ES-I3 (cell line): ENCODE results near the gene LRCH1.

Experiments
- H3K36me3 ChIP-seq: 2 replicates; pipeline ENCODE4 v1.6.1; 2013; ENCODE audit warnings: mild to moderate bottlenecking, low read length, control low read depth, moderate library complexity; ENCODE audit not compliant: insufficient read depth
- H3K4me1 ChIP-seq: 2 replicates; pipeline ENCODE4 v1.6.1; 2013; ENCODE audit warnings: mild to moderate bottlenecking, control low read depth, low read length; ENCODE audit not compliant: insufficient read depth
- H3K9ac ChIP-seq: 2 replicates; pipeline ENCODE4 v1.6.1; 2013; ENCODE audit warnings: low read depth, mild to moderate bottlenecking, low read length, moderate library complexity
- H3K9me3 ChIP-seq: 2 replicates; pipeline ENCODE4 v1.6.1; 2013; ENCODE audit warnings: mild to moderate bottlenecking, low read length, moderate library complexity; ENCODE audit not compliant: control insufficient read depth, insufficient read depth

The LRCH1 gene

DNA sequence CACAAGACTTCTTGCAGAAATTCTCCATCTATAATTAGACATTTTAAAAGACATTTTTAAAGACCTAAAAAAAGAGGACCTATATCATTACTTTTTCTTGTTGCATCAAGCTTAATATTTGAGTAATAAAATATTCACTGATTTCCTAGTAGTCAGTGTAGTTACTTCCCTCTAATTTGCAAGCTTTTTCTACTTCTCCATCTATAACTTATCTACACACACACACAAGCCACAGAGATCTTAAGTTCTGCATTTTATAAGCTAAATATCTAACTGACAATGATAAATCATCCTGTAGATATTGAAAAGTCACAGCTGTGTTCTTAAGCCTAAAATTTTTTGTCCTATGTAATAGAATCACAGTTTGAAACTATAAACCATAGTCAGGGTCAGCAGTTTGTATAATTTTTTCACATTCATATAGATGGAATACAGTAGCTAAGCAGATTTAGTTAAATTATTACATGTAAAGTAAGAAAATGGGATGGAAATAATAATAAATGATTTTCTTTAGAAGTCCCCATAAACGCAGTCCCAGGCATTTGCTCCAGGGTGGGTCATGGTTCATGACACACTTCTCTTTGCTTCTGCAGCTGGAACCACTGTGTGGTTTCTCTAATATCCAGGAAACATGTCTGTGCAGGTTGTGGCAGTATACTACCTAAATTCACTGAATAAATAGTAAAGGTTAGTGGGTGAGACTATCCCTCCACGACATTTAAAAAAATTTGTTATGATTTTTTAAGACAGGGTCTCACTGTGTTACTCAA, 183.8 kb downstream of the LRCH1 start:
- Histone ChIP-seq H3K9me3 (no peaks in the 10 kb centered on the region), H3K36me3 (no peaks in the 10 kb centered on the region), H3K4me1 (no peaks in the 10 kb centered on the region), H3K9ac (no peak overlapping the region)

DNA sequence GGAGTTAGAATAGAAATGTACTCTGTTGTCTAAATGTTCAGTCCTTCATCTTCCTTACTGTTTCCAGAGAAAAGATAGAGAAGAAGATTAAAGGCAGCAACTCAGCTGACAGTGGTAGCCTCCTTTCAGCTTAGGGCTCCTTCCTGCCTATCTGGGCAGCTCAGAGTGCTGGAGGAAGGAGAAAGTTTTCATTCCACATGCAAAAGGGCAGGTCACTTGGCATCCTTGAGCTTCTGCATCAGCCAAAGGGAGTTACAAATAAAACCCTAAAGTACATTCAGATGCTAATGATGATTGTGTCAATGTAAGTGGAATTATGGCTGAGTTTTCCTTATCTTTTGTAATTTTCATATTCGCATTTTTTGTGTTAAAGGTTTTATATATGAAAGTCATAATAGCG, 185.1 kb downstream of the LRCH1 start:
- Histone ChIP-seq H3K9me3 (no peaks in the 10 kb centered on the region), H3K9ac (no peak overlapping the region), H3K4me1 (no peaks in the 10 kb centered on the region), H3K36me3 (no peaks in the 10 kb centered on the region)

DNA sequence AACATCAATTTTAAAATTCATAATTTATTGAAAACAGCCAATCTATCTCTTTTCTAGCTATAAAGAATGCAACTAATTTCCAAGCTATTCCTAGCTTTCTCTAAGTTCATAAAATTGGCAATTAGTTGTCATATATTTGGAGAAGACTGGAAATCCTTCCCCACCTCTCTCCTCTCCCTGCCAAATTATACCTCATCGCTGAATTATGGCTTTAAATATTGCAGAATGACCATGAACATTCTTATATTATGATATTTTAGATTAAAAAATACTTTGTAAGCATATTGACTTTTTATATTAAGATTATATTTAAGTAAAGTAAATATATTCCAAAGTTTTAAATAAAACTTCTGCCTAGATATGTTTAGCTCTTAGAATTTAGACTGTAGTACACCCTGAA, 185.8 kb downstream of the LRCH1 start:
- Histone ChIP-seq H3K9ac (no peak overlapping the region), H3K9me3 (no peaks in the 10 kb centered on the region), H3K4me1 (no peaks in the 10 kb centered on the region), H3K36me3 (no peaks in the 10 kb centered on the region; the same call in 1 of the 2 replicates)

DNA sequence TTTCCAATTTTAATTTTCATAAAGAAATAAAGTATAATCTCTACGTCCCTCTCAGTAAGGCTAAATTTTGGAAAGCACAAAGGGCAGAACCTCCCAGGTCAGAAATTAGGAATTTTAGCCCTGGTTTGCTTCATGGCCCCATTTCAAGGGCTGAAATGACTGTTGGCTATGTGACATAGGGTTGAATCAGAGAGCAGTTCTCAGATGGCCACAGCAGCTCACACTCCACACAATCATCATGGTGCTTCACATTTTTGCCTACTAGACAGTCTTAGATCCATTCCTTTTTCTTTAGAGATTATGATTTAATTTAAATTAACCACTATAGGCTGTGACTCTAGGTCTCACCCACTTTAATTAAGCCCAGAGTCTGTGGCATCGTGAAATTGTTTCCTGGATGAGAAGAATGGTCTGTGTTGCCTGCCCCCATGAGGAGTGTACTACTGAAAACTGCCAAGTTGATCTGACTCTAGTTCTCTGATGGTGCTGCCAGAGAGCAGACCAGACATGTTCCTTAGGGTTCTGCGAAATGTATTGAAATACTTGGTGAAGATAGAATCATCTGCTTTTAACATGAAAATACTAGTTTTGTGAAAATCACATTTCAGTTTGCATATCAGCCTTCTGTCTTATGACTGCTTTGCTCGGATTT, 186.6 kb downstream of the LRCH1 start:
- Histone ChIP-seq H3K4me1 (no peaks in the 10 kb centered on the region), H3K9me3 (no peaks in the 10 kb centered on the region), H3K9ac (no peak overlapping the region), H3K36me3 (no peaks in the 10 kb centered on the region; the same call in 1 of the 2 replicates)

DNA sequence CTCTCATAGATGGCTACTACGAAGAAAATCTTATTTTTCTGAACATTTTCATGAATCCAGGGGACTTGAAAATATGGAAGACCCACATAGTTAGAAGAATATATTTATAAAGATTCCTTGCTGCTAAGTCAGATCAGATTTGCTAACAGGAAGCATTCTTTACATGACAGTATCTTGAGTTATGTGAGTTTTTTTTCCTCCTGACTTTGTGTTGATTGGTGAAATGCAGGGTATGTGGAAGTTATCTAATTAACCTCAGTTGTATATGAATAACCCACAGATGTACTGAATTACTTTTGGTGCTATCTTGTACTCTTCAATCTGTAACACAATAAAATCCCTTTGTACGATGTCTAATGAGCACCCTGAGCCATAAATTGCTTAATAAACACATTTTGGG, 190.2 kb downstream of the LRCH1 start:
- Histone ChIP-seq H3K36me3 (no peaks in the 10 kb centered on the region; the same call in 1 of the 2 replicates), H3K4me1 (no peaks in the 10 kb centered on the region), H3K9me3 (no peaks in the 10 kb centered on the region), H3K9ac (no peak overlapping the region)

DNA sequence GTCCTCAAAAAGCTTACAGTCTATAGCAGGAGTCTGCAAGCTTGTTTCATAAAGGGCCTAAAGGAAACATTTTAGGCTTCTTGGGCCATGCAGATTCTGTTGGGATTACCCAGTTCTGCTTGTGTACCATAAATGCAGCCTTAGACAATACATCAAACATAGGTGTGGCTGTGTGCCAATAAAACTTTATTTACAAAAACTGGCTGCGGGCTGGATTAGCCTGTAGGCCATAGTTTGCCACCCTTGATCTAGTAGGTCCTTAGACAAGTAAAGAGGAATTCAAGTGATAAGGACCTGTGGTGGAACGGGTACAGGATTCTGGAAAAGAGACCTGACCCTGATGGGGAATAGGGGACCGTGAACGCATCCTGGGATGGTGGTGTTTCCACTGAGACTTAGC, 192.1 kb downstream of the LRCH1 start:
- Histone ChIP-seq H3K36me3 (no peaks in the 10 kb centered on the region; the same call in 1 of the 2 replicates), H3K4me1 (no peaks in the 10 kb centered on the region), H3K9ac (no peak overlapping the region), H3K9me3 (no peaks in the 10 kb centered on the region)

DNA sequence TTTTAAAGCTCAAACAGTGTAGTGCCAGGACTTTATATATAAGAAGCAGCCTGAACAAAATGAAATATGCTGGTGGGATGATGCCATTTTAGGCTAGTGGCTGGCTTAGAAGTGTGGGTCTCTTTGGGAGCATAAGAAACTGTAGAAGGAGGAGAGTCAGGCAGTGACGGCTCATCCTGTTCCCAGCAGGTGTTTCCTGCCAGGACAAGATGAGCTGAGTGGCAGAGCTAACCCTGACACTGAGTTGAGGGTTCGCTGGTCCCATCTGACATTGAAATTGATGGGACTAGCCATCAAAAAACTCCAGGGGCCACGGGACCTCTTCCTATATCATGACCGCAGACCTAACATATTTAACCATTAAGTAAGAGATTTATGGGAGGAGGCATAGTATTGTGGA, 192.7 kb downstream of the LRCH1 start:
- no peaks in the 10 kb centered on the region for H3K9me3 ChIP-seq
- H3K4me1 ChIP-seq = no peaks in the 10 kb centered on the region
- no peak overlapping the region for H3K9ac ChIP-seq
- H3K36me3 ChIP-seq = peaks cover 4% of the 10 kb centered on the region

DNA sequence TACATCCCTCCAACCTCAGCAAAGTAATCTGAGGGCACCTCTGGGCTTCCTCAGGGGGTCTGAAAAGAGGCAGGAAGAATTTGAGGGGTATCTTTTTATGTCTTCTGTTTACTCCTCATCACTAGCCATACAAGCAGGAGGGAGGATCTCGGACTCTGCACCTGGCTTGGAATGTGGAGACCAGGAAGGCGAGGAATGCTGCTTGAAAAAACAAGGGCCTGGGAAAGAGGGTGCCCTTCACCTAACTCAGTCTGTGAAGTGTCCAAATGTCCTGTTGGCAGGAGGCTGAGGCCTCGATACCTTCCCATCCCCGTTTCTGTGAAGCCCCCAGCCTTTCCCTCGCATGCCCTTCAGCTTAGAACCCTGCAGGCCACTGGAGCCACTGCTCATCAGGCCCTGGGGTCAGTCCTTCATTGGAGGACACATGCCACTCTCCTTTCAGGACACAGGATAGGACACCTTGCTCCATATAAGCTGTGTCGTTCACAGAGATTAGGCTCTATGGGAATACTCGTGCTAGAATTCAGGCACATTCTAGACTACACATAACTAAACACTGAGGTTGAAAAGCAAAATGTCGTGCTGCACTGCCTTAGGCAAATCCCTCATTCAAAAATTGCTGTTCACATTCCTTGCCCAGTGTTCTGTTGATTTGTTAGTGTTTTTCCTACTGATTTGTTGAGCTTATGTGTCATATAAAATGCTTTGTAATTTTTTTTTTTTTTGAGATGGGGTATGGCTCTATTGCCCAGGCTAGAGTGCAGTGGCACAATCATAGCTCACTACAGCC, 194.3 kb downstream of the LRCH1 start:
- H3K9me3 ChIP-seq = no peaks in the 10 kb centered on the region
- no peaks in the 10 kb centered on the region for H3K4me1 ChIP-seq
- H3K9ac ChIP-seq = no peak overlapping the region
- peaks cover 7% of the 10 kb centered on the region for H3K36me3 ChIP-seq

DNA sequence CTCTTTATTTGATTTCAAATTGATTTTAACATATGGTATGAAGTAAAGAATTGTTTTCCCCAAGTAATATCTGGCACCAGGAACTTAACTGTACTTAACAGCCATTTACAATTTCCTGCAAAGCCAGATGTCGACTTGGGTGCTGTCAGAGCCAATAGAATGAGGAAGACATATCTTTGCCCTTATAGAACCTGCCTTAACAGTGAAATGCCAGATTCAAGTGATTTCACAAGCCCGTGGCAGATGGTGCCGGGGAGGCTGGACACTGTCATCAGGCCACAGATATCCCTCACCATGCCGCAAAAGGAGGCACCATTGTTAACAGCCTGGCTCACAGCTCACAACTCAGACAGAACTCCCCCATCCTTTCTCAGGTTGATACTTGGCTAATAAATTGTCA, 195.3 kb downstream of the LRCH1 start:
- H3K9me3 ChIP-seq = no peaks in the 10 kb centered on the region
- H3K9ac ChIP-seq = no peak overlapping the region
- no peaks in the 10 kb centered on the region for H3K4me1 ChIP-seq
- H3K36me3 ChIP-seq = peaks cover 7% of the 10 kb centered on the region

DNA sequence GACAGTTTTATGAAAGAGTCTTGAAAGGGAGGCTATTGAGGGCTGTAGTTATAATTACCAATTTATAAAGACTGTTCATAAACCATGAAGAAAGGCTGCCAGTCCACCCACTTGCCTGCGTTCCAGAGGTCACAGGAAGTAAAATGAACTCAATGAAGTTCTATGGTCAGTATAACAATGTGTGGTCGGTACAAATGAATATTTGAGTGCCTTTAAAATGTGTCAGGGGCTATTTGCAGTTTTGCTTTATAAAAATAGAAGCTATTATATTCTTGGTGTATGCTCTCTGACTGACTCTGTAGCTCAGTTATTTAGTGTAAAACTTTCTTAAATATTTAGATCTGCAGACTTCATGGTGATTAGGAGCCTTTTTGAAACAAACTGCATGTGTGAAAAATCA, 197.0 kb downstream of the LRCH1 start:
- no peaks in the 10 kb centered on the region for H3K4me1 ChIP-seq
- H3K9me3 ChIP-seq = no peaks in the 10 kb centered on the region
- peaks cover 7% of the 10 kb centered on the region; the same call in 1 of the 2 replicates for H3K36me3 ChIP-seq
- no peak overlapping the region for H3K9ac ChIP-seq

DNA sequence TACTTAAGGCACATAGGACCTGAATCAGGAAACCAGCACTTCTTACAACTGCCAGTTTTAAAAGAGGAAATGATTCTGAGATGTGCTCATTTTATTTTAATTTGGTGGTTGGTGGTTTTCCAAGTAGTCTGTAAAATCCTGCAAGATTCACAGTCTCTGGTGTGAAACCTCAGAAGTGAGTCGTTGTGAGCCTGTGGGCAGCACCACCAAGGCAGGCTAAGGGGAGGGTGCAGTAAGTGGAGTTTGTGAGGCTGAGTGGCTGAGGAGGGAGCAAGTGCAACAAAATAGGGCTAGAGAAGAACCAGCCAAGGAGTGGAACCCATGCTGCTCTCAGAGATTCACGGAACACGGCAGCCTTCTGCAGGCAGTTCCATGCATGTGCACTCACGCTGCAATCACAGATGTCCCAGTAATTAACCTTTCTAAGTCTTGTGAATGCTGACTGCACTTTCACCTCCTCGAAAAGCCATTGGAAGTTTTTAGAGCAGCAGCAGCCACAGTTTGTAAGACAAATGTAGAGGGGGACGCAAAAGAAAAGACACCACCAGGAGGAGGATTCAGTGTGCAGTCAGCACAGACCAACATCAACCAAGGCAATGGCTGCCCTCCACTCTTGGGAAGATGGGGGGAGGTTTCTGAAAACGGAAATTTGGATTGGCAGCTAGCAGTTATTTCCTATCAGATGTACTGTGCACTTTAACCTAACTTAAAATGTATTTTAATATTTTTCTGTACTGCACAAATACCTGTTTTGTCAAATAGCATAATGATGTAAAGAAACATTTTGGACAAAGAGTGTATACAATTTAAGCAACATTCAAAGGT, 199.1 kb downstream of the LRCH1 start:
- Histone ChIP-seq H3K9ac (no peak overlapping the region), H3K36me3 (peaks cover 7% of the 10 kb centered on the region; the same call in 1 of the 2 replicates), H3K9me3 (no peaks in the 10 kb centered on the region), H3K4me1 (no peaks in the 10 kb centered on the region)

DNA sequence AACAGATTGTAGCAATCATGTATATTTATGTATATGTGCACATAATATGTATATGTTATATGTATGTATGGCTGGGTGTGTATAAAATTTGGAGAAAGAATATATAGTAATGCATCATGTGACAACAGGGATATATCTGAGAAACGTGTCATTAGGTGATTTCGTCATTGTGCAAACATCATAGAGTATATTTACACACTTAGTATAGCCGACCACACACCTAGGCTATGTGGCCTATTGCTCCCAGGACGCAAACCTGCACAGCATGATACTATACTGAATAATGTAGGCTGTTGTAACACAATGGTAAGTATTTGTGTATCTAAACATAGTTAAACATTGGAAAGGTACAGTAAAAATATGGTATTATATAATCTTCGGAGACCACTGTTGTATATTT, 200.2 kb downstream of the LRCH1 start:
- Histone ChIP-seq H3K4me1 (no peaks in the 10 kb centered on the region), H3K9ac (no peak overlapping the region), H3K36me3 (peaks cover 7% of the 10 kb centered on the region; the same call in 1 of the 2 replicates), H3K9me3 (no peaks in the 10 kb centered on the region)

DNA sequence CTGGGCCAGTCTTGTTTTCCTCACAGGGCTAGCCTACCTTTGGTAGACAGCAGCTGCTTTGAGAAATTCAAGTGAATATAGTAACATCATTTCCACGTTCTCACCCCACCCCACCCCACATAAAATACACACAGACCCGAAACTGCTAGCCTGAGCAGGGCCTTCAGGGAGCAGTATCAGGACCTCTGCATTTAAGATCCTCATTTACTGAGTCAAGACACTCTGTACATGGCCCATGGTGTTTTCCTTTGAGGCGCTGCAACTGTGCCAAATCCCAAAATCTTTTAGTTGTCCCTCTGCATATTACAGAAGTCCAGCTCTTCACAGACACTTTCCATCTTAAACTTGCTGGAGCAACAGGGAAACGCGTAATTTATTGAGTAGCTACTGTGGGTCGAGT, 200.9 kb downstream of the LRCH1 start:
- H3K4me1 ChIP-seq = no peaks in the 10 kb centered on the region
- H3K36me3 ChIP-seq = peaks cover 7% of the 10 kb centered on the region; the same call in 1 of the 2 replicates

DNA sequence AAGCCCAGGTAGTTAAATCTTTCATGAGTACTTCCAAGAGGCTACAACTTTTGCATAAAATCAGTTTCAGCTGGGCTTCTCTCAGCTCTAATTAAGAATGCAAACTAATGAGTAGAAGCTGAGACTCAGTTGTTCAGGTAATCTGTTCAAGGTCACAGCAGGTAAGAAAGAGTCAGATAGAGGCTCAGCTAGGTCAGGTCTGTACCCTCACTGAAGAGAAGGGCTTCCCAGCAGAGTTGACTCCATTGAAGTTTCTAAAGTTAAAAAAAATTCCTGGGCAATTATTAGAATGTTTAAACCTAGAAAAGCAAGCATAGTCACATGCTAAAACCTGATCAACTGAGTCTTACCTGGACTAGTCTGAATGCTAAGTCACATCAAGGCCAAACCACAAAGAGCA, 201.8 kb downstream of the LRCH1 start:
- Histone ChIP-seq H3K4me1 (no peaks in the 10 kb centered on the region), H3K9me3 (no peaks in the 10 kb centered on the region)

More for the DNA sequence above, 200.9 kb downstream of the LRCH1 start:
- Histone ChIP-seq H3K9ac (no peak overlapping the region), H3K9me3 (no peaks in the 10 kb centered on the region)

More for the DNA sequence above, 201.8 kb downstream of the LRCH1 start:
- Histone ChIP-seq H3K36me3 (peaks cover 7% of the 10 kb centered on the region; the same call in 1 of the 2 replicates), H3K9ac (no peak overlapping the region)
